Uterus (tissue), 4 donors: ENCODE measurements around the gene FOXS1. TPM values are rescaled to one million over a fixed set of nuclear protein-coding genes. Genes with fewer than 3 reads are reported as not detected.

ENCODE experiments used
- DNase-seq, 2 donors: peaks; one replicate each; pipeline ENCODE4 v3.0.0-alpha.2; 2019 to 2020
- H3K27ac ChIP-seq, 2 donors: fragments of 200-600 bp; sonication (generic); 1 replicate in 1 of 2; 2 replicates in 1 of 2; pipeline ENCODE4 v1.5.1; 2016 to 2018
- H3K27me3 ChIP-seq, 2 donors: fragments of 200-600 bp; sonication (generic); one replicate each; pipeline ENCODE4 v1.5.1; 2018 to 2019; ENCODE audit warnings: control low read depth in 1 of 2
- H3K36me3 ChIP-seq, 2 donors: fragments of 200-600 bp; sonication (generic); one replicate each; pipeline ENCODE4 v1.5.1; 2019; ENCODE audit warnings: control low read depth in 1 of 2
- H3K4me1 ChIP-seq, 2 donors: fragments of 200-600 bp; sonication (generic); one replicate each; pipeline ENCODE4 v1.5.1; 2018 to 2019; ENCODE audit warnings: control low read depth in 1 of 2
- H3K4me3 ChIP-seq, 2 donors: fragments of 200-600 bp; sonication (generic); 1 replicate in 1 of 2; 2 replicates in 1 of 2; pipeline ENCODE4 v1.5.1; 2018 to 2019; ENCODE audit warnings: mild to moderate bottlenecking in 1 of 2
- H3K9me3 ChIP-seq, 2 donors: fragments of 200-600 bp; sonication (generic); one replicate each; pipeline ENCODE4 v1.5.1; 2019; ENCODE audit warnings: control low read depth in 1 of 2
- POLR2A ChIP-seq, 2 donors: fragments of 450-650 bp; IDR thresholded peaks; one replicate each; pipeline ENCODE4 v1.6.1; 2016; ENCODE audit warnings: antibody characterized with exemption in 2 of 2, mild to moderate bottlenecking in 1 of 2, moderate library complexity in 1 of 2
- intact Hi-C: fragments of 100-400 bp; cut with DNase I; formaldehyde crosslinking; loops from one replicate; pipeline ENCODE4 v1.15.1; 2023; ENCODE audit warnings: low total_unique reads
- total RNA-seq, 4 donors: library from RNA; depleted of rRNA in 3 of 4; stranded (reverse); fragments of >200 nt in 3 of 4; gene quantifications; one replicate each; pipeline versions ENCODE4 v1.1.0 to v1.2.4, GENCODE V29; 2014 to 2023
- TF ChIP-seq, protein P1 (sequence below), 4 experiments: fragments of 200-600 bp in 2 of 4; fragments of 450-650 bp in 2 of 4; sonication (generic) in 2 of 4; IDR thresholded peaks; one replicate each; pipeline ENCODE4 v1.5.1; 2016 to 2019; ENCODE audit warnings: antibody characterized with exemption in 4 of 4, mild to moderate bottlenecking in 2 of 4, moderate library complexity in 1 of 4
- donor health status: DM: yes; HTN: yes; CAD: no.

The FOXS1 gene
- total RNA-seq, 4 donors from 2014 or later, result 5.4 to 6.2 TPM; not detected in 2

GRCh38 chr20:31860390-31861134, 15.2 kb upstream of the FOXS1 start:
- DNase-seq, result peak in 1 of 2 donors; percentile 13
- H3K27ac ChIP-seq, result no peak overlapping the region
- TF ChIP-seq, protein P1, sequence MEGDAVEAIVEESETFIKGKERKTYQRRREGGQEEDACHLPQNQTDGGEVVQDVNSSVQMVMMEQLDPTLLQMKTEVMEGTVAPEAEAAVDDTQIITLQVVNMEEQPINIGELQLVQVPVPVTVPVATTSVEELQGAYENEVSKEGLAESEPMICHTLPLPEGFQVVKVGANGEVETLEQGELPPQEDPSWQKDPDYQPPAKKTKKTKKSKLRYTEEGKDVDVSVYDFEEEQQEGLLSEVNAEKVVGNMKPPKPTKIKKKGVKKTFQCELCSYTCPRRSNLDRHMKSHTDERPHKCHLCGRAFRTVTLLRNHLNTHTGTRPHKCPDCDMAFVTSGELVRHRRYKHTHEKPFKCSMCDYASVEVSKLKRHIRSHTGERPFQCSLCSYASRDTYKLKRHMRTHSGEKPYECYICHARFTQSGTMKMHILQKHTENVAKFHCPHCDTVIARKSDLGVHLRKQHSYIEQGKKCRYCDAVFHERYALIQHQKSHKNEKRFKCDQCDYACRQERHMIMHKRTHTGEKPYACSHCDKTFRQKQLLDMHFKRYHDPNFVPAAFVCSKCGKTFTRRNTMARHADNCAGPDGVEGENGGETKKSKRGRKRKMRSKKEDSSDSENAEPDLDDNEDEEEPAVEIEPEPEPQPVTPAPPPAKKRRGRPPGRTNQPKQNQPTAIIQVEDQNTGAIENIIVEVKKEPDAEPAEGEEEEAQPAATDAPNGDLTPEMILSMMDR (IDR thresholded peaks at IDR 0.05), result no peak
- no peak for TF ChIP-seq POLR2A (IDR thresholded peaks at IDR 0.05)
- peaks cover 0 to 14% of the 10 kb centered on the region in 2 donors for H3K4me1 ChIP-seq
- no peaks in the 10 kb centered on the region for H3K27me3 ChIP-seq
- no peaks in the 10 kb centered on the region for H3K36me3 ChIP-seq
- intact Hi-C loops, result no loop called here
- peak overlapping the region; percentile 26 to 45 for H3K4me3 ChIP-seq
- no peaks in the 10 kb centered on the region for H3K9me3 ChIP-seq

DNA sequence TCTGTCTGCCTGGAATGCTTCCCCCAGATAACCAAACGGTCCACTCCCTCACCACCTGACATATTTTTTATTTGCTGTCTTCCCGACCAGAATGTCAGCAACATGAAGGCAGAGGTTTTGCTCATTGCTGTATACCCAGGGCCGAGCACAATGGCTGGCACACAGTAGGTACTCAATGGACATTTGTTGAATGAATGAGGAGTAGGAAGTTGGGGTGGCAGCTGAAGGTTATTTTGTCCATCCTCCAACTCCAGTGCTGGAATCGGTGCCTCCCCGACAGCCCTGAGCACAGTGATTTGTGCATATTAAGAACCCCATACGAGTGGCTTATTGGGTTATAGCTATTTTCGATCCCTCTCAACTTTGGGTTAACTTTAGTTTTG, 14.6 kb upstream of the FOXS1 start:
- Histone ChIP-seq H3K27me3 (no peaks in the 10 kb centered on the region), H3K36me3 (no peaks in the 10 kb centered on the region), H3K4me1 (peaks cover 0 to 14% of the 10 kb centered on the region in 2 donors), H3K4me3 (no peak overlapping the region), H3K9me3 (no peaks in the 10 kb centered on the region), H3K27ac (no peak overlapping the region)
- DNase-seq, result no peak
- TF ChIP-seq, protein P1 (IDR thresholded peaks at IDR 0.05), result no peak
- no peak for TF ChIP-seq POLR2A (IDR thresholded peaks at IDR 0.05)
- intact Hi-C loops, result no loop called here

- no peak for TF ChIP-seq POLR2A (IDR thresholded peaks at IDR 0.05)
- TF ChIP-seq, protein P1 (IDR thresholded peaks at IDR 0.05), result no peak
- Histone ChIP-seq H3K4me3 (no peak overlapping the region), H3K36me3 (no peaks in the 10 kb centered on the region), H3K9me3 (no peaks in the 10 kb centered on the region), H3K27me3 (no peaks in the 10 kb centered on the region), H3K4me1 (peaks cover 0 to 14% of the 10 kb centered on the region in 2 donors), H3K27ac (no peak overlapping the region)
- intact Hi-C loops, result no loop called here
- no peak for DNase-seq
Observed at GRCh38 chr20:31859266-31859997, 14.0 kb upstream of the FOXS1 start.

DNA sequence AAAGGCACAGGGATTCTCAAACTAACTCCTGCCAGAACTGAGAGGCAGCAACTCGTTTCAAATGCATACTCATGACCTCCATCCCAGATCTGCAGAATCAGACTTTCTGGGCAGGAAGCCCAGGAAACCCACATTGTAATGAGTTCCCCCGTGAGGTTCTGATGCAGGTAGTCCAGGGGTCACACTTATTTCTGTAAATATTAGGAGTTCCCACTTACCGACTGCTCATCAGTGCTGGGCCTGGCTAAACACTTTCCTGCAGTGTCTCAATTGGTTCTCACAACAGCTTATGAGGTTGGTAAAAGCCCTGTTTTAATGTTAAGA, 13.3 kb upstream of the FOXS1 start:
- Histone ChIP-seq H3K9me3 (no peaks in the 10 kb centered on the region), H3K4me1 (peaks cover 0 to 14% of the 10 kb centered on the region in 2 donors), H3K27ac (no peak overlapping the region), H3K4me3 (no peak overlapping the region), H3K36me3 (no peaks in the 10 kb centered on the region), H3K27me3 (no peaks in the 10 kb centered on the region)
- TF ChIP-seq POLR2A (IDR thresholded peaks at IDR 0.05), result no peak
- TF ChIP-seq, protein P1 (IDR thresholded peaks at IDR 0.05), result no peak
- DNase-seq, result no peak
- intact Hi-C loops, result no loop called here
